ENCODE results near the gene TBL1X.

The TBL1X gene

DNA sequence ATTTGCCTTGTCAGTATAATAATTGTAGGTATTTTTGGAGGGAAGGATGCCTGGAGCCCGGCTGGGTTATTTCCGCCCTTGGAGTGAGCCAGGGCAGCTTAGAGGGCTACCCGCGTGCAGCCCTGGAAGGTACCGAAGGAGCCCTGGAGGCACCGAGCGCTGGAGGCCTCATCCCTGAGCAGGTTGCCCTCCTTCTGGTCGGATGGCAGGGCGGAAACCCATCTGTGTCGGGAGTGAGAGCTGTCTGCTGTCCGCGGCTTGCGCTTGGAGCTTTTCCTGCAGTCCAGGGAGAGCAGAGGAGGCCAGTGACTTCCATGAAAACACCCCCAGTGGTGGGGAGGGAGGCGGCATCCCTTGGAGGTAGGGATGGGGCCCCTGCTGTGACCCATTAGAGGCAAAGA is 122.1 kb downstream of the TBL1X start:
- DNase-seq (ENCODE audit: low read depth in 2 of 2) = no peak

DNA sequence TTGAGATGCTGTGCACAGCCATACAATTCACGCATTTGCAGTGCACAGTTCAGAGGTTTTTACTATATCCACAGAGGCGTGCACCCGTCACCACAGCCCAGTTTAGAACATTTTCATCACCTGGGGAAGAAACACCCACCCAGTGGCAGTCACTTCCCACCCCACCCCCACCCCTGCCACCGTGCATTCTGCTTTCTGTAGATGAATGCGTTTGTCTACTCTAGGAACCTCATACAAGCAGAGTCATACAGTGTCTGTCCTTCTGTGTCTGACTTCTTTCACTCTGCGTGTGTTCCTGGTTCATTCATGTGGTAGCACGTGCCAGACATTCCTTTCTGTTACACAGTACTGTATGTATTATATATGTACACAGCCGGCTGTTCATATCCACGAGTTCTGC is 122.8 kb downstream of the TBL1X start:
- DNase-seq (ENCODE audit: low read depth in 2 of 2) = no peak

DNA sequence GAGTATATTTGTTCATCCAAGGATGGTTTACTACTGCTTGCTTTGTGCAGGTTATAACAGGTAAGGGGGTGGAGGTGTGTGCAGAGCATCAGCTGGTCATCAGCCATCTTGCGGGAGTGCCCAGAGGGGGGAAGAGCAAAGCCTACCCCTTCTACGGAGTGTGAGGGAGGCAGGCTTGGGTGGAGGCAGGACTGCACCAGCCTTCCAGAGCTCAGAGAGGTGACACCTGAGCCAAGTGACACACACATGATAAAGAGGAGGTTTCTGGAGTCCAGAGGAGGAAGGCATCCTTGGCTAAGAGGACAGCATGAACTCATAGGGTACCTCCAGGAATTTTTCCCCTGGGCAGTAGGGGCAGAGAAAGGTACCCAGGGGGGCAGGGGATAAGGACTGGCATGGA is 126.6 kb downstream of the TBL1X start:
- DNase-seq (ENCODE audit: low read depth in 2 of 2) = no peak

DNA sequence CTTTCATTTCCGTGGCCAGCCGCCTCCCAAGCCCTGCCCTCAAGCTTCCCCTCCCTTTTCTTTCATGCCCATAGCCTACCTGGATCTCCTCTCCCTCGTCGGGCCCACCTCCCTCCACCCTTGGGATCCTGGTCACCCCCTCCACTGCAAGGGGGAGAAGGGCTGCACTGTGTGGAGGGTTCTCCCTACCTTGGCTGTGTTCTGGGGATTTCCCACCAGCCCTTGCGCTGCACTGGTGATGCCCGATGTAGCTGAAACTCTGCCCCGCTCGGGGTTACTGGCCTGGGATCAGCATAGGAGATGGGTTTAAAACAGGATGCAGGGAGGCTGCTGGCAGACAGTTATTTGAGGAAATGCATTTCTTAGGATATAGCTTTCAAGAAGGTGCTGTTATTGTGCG is 128.9 kb downstream of the TBL1X start:
- no peak for DNase-seq (ENCODE audit: low read depth in 2 of 2)

DNA sequence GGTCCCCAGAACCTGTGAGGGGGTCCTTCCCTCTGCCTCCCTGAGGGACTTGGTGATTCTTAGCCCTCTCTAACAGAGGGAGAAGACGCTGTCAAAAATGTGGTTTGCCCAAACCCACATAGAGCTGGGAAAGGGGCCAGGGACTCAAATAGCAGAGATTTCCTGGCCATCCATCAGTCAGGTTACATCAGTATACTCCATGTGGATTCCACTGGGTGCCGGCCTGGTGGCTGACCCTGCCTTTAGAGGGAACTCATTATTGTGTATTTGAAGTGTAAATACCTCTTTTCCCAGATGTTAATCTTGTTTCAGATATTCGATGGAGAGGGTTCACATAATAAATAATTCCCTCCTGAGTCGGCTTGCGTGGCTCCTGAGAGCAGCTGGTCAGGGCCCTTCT is 130.3 kb downstream of the TBL1X start:
- no peak for DNase-seq (ENCODE audit: low read depth in 2 of 2)

DNA sequence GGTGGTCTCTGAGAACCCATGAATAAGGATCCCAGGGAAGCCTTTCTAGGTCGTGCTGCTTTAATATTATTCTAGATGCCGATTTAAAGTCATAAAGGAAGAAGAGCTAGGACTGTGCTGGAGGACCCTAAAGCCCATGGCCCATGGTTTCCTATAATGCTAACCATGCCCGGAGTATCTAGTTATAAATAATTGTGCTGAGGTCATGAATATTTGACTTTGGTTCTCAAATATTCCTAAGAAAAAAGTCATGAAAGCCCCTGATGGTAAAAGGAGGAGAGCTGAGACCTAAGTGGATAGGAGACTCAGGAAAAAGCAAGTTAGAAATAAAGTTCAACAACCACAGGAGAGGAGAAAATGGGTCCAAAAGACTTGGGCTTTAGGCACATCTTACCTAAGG is 132.0 kb downstream of the TBL1X start:
- no peak for DNase-seq (ENCODE audit: low read depth in 2 of 2)

DNA sequence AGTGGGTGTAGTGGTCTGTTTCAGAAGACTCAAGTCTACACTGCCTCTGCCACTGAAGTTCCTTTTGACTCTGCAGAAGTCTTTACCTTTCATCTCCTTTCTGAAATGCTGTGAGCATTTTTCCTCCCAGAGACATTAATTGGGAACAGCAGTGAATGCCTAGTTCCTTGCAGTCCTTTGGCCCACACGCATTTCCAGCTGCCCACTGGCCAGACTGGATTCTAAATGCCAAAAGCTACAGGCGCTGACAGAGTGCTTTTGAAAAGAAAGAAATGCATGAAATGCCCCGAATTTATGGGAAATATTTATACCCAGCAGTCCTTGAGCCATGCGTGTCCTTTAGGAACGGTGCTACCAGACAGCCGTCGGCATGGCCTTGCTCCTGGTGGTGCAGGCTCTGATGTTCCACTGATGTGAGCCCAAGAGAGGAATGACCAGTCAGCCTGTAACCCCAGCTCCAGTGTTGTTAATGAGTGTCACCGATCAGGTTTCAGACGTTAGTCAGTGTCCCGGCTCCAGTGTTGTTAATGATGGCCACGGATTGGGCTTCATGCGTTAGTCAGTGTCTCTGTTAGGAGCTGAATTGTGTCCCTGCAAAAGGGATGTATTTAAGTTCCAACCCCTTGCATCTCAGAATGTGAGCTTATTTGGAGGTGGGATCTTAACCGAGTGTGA is 132.6 kb downstream of the TBL1X start:
- DNase-seq (ENCODE audit: low read depth in 2 of 2) = no peak

DNA sequence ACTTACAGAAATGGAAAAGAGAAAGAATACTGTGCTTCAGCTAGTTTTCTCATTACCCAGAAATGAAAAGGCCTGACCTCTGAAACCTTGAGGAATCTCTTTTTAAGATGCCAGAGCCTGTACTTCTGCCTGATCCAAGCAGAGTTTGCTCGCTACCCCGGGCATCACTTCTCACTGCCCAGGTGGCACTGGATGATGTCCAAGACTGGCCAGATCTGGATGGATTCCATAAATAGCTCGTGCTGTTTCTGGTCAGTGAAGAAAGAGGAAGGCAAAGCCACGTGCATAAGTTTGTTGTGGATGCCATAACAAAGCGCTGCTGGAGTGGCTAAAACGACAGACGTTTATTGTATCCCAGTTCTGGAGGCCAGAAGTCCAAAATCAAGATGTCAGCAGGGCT is 133.5 kb downstream of the TBL1X start:
- DNase-seq (ENCODE audit: low read depth in 2 of 2) = no peak

DNA sequence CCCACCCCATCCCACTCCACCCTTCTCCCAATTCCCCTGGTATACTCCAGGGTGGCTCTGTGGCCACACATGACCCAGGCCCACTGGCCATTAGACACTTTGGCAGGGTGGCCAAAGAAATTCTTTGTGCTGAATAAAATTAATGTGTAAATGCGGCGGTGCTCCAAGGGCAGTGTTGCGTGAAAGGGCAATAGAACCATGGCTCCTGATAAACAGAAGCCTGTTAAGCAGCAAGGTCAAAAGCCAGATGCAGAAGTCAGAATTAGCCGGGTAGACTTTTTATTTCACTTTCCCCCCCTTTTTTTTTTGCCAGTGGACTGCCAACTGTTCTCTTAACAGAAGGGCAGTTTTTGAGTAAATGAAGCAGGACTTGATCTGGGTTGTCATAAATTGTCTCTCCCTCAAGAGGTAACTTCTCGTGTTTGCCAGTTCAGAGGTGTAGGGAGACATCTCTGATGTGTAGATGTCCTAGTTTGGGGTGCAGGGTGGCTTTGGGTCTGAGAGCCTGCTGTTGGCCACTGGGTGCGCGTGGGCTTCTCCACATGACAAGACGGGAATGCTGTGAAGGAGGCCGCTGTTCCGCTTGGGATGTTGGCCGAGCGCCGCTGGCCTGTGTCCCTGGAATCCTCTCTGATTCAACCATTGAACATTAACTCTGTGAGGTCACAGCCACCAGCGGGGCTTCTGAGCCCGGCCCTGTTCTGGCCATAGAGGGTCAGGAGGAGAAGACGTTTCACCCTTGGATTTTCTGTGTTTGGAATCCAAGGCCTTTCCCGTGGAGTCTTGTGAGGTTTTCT is 139.5 kb downstream of the TBL1X start:
- no peak for DNase-seq (ENCODE audit: low read depth in 2 of 2)

DNA sequence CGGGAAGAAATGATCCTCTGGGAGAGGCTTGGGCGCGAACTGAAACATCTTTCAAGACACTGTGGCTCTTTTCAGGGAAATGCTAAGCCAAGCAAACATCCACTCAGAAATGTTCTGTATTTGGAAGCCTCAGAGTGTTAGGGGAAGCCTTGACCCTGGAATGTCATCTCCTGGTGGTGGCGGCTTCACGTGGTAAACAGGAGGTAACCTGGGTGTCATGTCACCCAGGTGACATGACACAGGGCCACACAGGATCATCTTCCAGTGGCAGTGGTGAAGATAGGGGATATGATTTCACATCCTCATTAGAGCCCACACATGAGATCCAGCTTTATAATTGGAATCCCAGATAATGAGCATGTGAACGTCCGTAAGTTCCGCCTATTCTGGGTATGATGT is 140.0 kb downstream of the TBL1X start:
- DNase-seq (ENCODE audit: low read depth in 2 of 2) = no peak

DNA sequence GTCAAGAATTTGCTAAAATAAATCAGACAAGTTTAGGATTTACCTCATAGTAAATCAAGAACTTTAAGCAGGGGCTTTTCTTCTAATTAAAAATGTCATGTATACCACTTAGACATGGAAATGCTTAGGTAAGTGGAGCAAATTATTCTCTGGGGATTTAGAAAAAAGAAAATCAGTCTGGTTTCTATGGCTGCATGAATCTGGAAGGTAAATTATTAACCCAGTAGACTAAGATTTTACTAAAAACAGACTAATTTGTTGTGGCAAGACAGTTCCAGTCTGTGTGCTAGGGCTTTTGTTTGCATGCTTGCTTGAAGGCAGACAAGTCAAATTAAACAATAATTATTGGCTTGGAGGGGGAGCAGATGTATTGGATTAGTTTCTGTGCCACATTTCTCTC is 140.6 kb downstream of the TBL1X start:
- no peak for DNase-seq (ENCODE audit: low read depth in 2 of 2)

DNA sequence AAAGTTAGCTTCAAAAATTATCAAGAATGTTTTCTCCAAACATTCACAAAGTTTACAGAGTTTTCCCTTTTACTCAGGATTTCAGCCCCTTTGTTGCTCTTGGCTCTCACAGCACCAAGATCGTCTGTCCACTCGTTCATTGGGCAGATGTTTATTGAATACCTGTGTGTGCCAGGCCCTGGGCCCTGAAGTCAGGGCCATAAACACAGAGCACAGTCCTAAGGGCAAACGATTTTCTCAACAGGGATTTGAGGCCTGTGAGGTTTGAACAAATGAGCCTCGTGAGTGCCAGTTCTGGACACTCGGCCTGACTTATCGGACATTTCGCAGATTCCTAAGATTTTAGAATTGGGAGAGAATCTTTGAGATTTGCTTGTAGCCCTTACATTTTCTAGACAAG is 142.1 kb downstream of the TBL1X start:
- no peak for DNase-seq (ENCODE audit: low read depth in 2 of 2)

DNA sequence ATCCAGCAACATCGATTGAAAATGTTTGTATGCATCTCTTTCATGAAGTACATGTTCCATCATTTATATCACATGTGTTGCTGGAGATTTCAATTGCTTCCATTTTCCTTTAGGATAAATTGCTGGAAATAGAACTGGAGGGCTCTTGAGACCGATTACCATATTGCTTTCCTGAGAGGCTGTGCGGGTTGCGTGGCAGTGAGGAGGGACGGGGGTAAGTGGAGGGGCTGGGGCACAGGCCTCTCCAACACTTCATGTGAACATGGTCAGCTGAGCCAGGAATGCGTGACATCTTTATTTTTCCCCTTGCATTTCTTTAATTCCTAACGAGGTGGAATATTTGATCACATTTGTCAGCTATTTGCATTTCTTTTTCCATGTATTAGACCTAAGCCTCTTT is 144.6 kb downstream of the TBL1X start:
- no peak for DNase-seq (ENCODE audit: low read depth in 2 of 2)

DNA sequence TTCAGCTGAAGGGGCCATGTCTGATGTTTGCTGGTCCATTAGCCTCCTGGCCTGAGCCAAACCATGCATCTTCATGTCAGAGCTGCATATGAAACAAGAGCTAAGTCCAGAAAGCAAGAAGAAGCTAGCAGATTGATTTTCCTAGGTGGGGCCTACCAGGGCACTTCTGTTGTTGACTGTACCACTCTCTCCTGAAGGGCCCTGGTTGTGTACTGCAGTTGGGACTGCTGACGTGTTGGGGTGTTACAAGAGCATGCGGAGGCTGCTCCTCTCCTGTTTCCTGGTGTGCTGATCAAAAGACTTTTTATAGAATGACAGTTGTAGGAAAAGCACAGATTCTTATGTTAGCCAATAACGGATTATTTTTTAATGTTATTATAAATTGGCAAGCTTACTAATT is 145.1 kb downstream of the TBL1X start:
- no peak for DNase-seq (ENCODE audit: low read depth in 2 of 2)

DNA sequence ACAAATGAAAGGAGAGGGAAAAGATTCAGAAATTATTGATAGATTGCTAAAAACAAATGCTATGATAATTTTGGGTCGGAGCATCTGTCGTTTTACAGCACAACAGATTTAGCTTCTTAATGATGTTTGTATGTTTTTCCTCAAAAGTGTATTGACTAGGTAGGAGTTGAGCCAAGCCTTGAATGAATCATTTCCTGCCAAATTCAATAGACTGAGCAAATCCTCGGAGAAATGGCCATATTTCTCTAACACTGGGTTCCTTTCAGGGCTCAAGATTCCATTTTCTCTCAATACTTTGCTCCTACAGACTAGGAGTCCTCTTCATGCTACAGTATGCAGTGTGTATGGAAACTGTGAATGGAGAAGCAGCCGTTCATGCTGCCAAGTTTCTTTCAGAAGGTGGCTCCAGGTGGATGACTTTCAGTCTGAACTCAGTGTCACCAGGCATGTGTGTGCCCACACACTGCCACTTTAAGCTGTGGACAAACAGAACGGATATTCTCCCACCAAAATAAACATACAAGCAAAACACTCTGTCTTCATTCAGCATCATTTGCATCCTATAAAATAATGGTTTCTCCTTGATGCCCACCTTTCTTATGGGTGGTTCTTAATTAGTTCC is 146.0 kb downstream of the TBL1X start:
- no peak for DNase-seq (ENCODE audit: low read depth in 2 of 2)

DNA sequence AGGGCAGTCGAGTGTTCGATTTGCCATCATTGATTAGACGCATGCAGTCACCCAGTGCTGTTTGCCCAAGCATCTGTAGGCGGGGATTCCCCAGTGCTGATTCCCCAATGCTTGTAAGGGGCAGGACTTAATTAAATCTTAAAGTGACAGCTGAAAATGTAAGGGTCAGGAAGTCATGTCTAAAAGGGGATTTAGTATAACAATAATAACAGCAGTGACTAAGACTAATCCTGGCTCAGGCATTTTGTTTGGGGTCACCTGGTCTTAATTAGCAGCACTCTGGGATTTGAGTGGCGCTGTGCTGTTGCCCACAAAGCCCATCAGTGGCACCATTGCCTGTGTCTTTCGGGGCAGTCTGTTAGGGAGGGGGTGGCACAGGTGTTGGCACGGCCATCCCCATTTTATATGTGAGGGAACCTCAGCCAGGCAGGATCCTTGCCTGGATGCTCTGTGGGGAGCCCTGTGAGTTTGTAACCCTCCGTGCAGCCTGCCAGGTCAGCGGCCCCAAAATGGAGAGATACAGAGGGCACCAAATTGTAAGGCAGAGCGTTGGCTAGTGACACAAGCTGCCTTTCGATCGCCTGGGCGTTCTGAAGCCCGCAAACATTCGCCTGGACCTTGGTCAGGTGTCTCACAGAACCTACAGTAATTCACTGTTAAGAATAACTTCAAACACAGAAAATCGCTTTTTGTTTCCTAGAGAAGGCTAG is 146.7 kb downstream of the TBL1X start:
- DNase-seq (ENCODE audit: low read depth in 2 of 2) = no peak

DNA sequence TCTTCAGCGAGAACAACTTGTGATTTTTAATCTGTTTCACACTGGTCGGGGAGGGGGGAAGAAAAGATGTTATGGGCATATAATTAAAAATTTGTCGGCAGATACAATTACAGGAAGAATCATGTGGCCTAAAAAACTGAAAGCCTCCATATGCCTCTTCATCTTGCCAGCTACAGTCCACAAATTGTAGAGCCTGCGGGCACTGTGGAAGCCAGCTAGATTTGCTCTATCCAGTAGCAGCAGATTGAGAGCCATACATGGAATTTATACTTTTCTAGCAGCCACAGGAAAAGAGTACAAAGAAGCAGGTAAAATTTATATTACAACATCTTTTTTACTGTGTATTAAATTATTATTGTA is 147.3 kb downstream of the TBL1X start:
- DNase-seq (ENCODE audit: low read depth in 2 of 2) = no peak

DNA sequence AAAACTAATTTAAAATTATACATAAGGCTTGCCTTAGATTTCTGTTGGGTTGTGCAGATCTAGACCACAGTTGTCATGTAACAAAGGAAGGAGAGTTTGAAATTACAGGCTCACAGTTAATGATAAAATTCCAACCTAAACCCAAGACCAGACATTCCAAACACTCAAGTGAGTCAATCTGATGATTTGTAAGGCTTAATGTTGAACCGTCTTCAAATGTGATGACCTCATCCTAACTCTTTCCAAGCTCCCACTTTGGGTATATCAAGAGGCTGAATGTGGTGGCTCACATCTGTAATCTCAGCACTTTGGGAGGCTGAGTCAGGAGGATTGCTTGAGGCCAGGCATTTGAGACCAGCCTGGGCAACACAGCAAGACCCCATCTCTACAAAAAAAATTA is 149.2 kb downstream of the TBL1X start:
- no peak for DNase-seq (ENCODE audit: low read depth in 2 of 2)

DNA sequence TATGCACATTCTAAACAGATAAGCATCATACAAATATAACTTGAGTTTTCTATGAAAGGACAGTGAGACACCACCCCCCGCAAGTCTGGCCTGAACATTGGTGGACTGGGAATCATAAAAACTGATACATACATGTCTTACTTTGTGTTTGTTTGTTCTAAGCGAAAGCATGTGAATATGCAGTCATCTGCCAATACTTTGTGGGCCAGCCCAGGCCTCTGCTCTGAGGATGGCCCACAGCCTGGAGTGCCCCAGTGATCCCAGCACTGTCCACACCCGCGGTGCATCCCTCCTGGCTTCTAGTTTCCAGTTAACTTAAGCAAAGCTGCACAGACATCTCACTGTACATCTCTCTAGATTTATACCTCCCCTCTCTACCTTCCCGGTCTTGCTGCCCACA is 154.3 kb downstream of the TBL1X start:
- no peak for DNase-seq (ENCODE audit: low read depth in 2 of 2)

DNA sequence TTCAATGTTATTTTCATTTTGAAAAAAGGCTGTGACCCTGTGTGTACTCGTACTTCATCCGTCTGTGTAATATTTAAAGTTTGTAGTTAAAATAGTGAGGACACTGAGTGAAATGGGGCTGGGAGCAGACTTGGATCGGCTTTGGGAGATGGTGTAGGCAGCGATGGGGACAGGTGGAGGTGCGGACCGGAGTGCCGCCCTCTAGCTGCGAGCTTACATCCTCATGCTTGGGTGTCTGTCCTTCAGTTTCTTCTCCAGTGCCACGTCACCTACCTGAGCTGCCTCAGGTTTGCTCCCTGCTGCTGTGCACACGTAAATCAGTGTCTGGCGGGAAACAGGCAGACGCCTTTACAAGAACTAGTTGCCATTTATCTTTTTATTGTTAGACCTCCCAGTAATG is 154.7 kb downstream of the TBL1X start:
- DNase-seq (ENCODE audit: low read depth in 2 of 2) = no peak

DNA sequence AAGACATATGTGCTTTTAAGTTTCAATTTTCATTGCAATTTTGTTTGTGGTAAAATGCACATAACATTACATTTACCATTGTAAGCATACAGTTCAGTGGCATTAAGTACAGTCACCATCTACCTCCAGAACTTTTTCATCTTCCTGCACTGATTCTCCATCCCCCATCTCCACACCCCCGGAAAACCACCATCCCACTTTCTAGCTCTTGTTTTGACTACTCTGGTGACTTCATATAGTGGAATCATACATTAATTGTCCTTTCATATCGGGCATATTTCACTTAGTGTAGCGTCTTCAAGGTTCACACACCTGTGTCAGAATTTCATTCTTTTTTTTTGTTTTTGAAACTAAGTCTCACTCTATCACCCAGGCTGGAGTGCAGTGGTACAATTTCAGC is 157.3 kb downstream of the TBL1X start:
- DNase-seq (ENCODE audit: low read depth in 2 of 2) = no peak

DNA sequence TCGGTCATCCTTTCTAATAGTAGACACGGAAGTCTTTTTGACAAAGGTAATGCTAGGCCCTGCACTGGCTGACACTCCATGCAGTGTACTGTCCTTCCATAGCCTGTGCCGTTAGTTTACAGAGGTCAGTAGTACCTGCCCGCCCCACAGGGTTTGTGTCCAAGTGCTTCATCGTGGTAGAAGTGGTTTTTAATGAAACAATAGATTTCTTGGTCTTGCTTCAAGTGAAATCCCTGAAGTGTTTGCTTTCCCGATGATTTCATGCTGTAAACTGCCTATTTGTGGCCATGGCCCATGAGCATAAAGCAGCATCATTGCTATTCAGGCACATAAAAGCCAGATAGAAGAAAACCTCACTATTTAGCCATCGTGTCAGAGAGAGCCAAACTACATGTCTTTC is 161.5 kb downstream of the TBL1X start:
- DNase-seq (ENCODE audit: low read depth in 2 of 2) = no peak

DNA sequence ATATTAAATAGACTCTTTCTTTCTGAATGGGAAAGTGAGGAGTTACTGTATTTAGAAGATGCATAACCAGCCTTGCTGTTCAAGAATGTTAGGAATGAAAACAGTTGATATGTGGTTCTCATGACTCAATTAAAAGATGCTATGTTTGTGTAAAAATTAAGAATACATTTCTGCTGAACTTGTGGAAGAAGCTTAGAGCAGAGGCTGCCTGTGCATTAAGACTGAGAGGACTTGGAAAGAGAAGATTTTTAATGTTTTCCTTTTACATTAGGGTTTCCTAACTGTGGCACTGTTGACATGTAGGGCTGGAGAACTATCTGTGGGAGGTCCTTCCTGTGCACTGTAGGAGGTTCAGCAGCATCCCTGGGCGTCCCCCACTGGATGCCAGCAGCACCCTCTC is 163.1 kb downstream of the TBL1X start:
- no peak for DNase-seq (ENCODE audit: low read depth in 2 of 2)
